Stimulated activated CD8-positive, alpha-beta memory T cell treated with anti-CD3 and anti-CD28 coated beads, Interleukin-7, amount 100 ng/mL, for 4 hours (primary cell): ENCODE measurements around the gene SPIRE1.
A peak's percentile ranks its signal among the peaks of the same experiment; 100 is the strongest.

Experiments used
- DNase-seq, 2 donors: peaks; one replicate each; pipeline ENCODE4 v3.0.0-alpha.2; 2020; ENCODE audit warnings: low read depth in 2 of 2

Gene SPIRE1

DNA sequence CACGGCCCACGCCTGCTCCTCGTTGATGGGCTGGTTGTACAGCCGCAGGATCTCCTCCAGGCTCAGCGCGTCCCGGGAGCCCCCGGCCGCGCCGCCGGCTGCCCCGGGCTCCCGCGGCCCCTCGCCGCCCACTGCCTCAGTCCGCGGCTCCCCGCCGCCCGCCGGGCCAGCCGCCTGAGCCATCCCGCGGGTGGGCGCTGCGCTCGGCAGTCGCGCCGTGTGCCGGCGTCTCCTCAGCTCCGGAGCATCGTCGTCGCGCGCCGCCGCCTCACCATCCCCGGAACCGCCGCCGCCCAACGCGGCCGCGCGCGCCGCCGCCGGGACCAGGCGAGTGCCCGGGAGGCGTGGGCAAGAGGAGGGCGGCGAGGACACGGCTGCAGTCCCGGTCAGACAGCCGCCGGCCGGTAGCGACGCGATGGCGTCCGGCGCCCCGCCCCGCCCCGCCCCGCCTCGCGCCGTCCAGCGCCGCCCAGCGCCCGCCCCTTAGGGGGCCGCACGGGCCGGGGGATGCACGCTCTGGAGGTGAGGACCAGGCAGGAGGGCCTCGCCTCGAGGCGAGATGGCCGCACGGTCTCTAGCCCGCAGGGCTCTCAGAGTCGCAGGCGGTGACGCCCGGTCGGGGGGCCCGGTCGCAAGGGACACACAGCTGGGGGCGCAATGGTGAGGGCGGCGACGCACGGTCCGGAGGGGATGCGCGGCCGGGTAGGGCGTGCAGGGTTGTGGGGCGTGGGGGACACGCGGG lies at the start of gene SPIRE1:
Gene SPIRE1 (minus strand): TSS at position 424 of the 742 bp plus-strand sequence. CDS start 241 bp downstream, at position 183.
- peak in 1 of 2 donors; percentile 33 for DNase-seq

DNA sequence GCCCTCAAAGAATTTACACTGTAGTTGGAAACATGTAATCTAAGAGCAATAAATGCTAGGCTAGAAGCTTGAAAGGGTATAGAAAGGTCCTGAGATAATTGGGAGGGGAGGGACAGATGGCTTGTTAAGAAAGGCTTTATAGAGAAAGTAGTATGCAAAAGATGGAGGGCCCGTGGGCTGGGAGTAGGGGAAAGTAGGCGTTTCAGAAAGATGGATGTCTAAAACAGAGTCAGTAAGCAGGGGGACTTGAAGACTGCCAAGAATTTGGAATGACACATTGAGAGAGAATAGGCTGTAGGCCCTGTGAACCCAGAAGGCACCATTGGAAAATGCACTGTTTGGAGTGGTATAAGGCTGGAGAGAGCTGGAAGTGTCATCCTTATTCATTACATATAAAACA lies 45.8 kb upstream of the SPIRE1 start:
- DNase-seq: no peak

DNA sequence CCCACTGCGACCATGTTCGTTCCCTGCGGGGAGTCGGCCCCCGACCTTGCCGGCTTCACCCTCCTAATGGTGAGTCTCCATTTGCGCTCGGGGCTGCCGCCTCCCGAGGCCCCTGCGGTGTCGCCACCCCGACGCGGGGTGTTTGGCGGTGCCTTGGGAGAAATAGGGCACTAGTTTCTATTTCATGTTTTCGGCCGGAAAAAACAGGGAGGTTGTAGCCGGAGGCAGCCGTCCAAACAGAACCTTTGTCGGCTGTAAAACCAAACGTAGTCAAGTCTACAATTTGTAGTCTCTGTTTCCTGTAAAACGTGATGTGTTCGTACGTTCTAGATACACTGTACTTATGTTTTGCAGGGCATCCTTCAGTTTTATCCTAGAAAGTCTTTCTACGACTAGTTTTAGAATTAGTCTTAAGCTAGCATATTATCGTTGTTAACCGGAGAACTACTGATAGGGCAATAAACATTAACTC lies 45.2 kb upstream of the SPIRE1 start:
- peak in 1 of 2 donors; percentile 5 for DNase-seq

DNA sequence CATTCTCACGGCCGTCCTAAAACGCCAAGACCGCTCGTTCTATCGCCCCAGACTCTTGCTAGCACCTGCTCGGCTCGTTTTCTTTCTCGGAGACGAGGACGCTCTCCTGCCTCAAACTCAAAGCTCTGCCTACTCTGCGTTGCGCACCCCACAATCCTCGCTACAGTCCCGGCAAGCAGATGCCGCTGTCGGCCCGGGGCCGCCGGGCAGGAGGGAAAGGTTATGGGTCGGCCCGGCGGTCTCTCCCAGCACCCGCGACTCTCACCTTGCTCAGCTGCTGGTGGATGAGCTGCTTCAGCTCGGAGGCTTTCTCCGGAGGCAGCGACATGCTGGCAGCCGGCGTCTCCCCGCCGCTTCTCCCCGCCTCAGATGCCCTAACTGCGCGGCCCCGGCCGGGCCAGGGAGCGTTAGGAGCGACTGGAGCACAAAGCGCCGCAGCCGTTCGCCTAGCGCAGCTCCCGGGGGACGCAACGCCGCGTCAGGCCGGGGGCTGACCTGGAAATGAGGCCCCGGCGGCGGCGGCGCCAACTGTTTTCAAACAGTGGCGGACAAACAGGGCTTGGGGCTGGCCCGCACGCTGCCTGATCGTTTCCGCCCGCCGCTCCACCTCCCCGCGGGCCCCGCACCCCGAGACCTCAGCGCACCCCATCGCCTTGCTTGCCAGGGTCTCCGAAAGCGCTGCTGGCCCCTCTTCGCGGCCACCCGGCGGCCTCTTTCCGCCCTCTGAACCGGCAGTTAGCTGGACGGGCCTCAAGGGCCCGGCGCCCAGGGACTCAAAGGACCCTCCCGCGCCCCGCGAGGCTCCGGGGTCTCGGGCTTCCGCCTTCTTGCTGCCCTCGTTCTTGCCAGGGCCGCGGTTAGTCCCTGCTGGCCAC lies 44.6 kb upstream of the SPIRE1 start, which contains the start of the genes CEP76 and PSMG2:
Gene CEP76 (minus strand): TSS at position 503 of the 875 bp plus-strand sequence. CDS start 175 bp downstream, at position 328.
Gene PSMG2 (plus strand): TSS at position 822 of the 875 bp plus-strand sequence. CDS start 66 bp downstream, outside the sequence.
- DNase-seq: peak; percentile 54 to 77

DNA sequence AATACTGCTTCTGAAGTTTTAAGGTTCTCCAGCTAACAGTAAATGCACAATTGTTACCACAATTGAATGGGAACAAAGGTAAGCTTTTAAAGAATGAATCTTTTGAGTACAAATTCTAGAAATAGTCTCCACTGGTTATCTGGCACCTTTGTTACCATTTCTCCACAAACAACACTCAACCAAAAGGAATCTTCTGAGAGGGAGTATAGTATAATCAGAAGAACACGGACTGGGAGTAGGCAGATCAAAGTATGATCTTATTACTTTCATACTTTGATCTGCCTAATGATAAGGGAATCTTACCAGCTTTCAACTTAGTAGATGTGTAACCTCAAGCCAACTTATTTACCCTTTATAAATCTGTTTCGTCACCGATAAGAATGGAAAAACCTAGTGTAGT lies 43.3 kb upstream of the SPIRE1 start:
- no peak for DNase-seq

DNA sequence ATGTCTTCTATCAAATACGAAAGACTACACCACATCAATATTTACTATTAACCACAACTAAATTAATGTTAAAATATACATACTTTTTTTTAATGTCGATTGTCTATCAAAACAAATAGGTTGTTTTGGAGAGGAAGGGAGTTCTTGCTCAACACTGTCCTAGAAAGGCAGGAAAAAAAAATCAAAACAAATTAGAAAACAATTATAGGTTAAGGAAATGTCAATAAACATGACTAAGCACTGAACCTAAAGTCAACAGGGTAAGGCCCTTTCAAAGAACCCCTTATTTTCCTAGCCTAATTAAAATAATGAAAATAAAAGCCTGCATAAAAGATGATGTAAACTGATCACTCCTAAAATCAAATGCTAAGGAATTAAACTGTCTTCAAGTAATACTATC lies 41.8 kb upstream of the SPIRE1 start:
- DNase-seq: no peak

DNA sequence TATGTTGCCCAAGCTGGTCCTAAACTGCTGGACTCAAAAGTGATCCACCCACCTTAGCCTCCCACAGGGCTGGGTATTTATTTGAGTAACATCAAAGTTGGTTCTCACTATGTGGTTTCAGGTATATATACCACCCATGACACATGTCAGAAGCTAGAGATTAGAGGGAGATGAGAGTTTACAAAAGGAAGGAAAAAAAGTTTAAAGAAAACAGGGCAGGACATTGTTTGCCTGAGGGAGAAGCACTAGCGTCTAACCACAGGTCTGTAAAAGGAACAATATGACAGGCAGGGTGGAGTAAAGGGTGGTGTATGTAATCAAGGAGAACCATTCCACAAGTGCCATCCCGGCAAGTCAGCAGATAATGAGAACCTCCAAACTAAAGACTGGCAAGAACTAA lies 36.1 kb upstream of the SPIRE1 start:
- DNase-seq: no peak

DNA sequence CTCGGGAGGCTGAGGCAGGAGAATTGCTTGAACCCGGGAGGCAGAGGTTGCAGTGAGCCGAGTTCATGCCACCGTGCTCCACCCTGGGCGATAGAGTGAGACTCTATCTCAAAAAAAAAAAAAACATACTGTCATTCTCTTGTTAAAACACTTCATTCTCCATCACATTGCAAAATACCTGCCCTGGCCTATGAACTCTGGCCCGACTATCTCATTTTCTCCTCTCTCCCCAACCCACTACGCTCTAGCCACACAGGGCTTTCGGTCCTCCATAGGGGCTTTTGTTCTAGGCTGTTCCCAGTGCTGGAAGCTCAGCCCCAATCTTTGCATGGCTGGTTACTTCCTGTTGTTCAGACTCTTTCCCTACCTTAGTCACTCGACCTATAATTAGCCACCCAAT lies 34.3 kb upstream of the SPIRE1 start:
- DNase-seq: no peak

DNA sequence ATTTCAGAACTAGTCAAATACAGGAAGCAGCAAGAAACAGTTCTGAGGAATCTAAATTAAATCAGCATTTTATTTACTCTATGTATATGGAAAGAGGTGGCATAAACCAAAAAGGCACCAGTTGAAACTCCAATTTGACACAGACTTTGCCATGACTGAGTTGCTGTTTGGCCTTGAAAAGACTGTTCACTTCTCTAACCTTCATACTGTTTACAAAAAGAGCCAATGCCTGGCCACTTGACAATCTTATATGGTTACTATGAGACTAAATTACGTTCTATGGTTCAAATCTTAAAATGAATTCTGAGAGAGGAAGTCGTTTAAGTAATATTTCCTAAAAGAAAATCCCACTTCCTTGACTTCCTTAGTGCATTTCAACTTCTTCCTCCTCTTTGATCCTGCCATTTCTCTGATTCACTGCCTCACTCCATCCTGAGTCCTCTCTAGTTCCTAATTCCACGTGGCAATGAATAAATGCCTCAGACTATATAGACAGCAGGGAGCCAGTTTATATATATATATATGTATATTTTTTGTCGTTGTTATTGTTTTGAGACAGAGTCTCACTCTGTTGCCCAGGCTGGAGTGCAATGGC lies 31.4 kb upstream of the SPIRE1 start:
- DNase-seq: no peak

DNA sequence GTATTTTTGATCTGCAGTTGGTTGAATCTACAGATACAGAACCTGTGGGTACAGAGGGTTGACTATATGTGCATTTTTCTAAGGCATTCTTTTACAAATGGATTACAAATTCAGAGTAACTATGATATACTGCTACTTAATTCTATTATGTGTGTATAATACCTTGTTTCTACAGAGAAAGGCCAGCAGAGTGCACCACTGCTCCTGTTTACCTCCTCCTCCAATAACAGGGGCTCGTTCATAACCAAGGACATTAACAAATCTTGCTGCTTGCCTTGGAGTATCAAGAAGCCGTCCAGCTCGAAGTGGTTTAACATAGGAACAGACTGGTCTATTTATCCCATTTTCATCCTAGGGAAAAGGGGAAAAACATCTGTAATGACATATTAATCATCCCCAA lies 28.2 kb upstream of the SPIRE1 start:
- DNase-seq: no peak

DNA sequence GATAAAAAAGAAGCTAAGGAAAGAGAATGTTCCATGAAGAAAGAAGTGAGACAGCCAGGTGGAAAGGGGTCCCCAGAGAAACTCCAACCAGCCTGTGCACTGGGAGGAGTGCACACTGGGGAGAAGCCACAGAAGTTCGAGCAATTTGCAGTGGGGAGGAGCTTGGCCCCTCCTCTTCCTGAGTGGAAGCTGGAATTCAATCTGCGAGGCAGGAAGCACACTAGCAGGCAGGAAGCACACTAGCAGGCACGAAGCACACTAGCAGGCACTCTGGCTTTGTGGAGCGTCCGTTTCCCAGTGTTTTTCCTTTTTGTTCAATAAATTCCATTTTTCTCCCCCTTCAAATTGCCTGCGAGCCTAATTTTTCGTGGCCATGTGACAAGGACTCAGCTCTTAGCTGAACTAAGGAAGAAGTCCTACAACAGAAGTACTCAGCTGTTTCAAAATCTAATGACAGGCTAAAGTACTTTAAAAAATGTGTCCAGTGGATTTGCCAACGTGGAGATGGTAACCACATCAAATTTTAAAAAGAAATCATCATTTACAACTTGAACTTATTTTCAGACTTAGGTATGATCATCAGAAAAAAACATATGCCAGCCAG lies 21.4 kb upstream of the SPIRE1 start:
- no peak for DNase-seq

DNA sequence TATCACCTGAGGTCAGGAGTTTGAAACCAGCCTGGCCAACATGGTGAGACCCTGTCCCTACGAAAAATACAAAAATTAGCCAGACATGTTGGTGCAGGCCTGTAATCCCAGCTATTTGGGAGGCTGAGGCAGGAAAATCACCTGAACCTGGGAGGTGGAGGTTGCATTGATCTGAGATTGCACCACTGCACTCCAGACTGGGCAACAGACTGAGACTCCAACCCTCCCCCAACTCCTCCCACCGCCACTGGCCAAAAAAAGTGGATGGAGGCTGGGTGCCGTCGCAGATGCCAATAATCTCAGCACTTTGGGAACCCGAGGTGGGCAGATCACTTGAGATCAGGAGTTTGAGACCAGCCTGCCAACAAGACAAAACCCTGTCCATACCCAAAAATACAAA lies 10.1 kb upstream of the SPIRE1 start:
- DNase-seq: no peak

DNA sequence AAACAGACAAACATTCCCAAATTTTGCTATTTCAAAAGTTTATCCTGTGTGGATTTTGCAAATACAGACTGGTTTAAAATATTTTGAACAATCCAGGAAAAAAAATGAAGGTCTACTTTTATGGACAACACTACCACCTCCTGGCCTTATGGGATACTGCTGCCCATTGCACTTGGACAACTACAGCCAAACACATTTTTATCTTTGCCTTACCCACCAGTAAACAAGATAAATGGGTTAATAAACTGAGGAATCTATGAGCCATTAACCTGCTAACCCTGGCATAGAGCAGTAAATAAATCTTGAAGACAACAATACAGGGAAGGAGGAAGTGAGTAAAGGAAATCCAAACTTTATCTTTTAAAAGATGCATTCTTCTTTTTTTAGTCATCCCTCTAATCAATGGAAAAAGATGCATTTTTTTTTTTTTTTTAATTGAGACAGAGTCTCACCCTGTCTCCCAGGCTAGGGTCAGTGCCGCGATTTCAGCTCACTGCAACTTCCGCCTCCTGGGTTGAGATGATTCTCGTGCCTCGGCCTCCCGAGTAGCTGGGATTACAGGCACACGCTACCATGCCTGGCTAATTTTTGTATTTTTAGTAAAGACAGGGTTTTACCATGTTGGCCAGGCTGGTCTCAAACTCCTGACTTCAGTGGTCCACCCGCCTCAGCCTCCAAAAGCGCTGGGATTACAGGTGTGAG lies 2.1 kb upstream of the SPIRE1 start:
- peak in 1 of 2 donors; percentile 7 for DNase-seq

DNA sequence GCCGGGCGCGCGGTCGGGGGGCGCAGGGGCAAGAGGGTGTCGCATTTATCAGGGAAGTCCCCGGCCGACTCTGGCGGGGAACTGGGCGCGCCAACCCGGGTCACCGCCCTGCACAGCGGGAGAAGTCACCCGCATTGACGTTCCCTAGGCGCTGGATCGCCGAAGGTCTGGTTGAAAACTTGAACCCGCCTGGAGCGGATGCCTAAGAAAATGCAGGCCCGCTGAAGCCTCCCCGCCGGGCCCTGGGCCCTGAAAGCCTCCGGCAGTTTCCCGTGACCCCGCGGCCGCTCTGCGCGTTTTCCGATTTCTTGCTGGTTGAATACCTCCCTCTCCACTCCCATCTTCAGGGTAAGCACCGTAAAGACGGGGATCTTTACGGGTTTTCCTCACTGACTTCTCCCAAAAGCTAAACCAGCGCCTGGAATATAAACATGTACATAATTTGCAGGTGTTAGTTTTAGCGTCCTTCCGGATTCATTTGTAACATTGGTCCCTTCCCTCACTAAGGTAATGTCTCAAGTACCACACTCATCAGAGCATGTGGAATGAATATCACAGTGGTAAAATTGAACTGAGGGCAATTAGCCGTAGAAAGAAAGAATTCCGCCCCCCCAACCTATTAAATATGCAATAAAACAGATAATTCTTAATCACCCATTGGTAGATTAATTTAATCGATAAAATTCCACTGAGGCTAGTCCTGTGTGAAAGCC lies 675 bp upstream of the SPIRE1 start:
- peak in 1 of 2 donors; percentile 6 for DNase-seq

DNA sequence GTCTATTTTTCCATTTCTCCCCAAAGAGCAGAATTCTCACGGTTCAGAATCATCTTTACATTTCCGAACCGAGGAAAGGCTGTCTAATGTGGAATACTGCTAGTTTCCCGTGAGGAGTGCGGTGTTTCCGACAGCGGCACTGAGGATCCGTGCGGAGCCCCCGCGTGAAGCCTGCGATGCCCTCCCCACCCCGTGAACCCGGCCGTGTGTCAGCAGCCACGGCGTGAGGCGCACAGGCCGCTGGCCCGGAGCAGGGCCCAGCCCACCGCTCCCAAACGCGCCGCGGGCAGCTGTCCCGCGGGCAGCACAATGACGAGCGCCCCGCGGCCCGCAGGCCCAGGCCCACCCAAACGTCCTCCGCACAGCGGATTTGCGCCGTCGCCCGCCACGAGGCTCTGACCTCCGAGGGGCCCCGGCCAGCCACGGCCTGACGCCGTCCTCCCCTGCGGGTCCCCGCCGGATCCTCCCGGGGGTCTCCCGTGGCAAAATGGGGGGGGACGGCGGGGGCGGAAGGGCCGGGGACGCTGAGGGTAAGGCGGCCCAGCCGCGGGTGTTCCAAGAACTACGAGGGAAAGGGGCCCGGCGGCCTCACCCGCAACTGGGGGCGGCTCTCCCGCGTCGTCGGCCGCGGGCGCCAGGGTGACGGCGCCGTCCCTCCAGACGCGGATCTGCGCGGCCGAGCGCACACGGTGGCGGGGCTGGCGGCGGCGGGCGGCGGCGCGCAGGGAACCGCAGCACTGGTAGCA lies 796 bp downstream of the SPIRE1 start:
- peak in 1 of 2 donors; percentile 10 for DNase-seq

DNA sequence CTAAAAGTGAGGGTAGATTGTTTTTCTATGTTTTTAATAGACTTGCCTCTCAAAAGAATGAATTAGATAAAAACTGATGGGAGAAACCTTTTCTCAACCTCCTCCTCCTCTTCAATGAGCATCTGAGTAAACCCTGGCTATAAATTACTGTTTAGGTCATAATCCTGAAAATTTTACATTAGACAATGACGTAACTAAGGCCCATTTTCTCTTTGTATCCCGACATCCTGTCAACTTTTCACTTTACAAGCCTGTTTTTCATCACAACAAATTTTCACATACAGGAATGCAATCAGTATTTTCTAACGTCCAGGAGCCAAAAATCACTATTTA lies 1.3 kb downstream of the SPIRE1 start:
- DNase-seq: no peak

DNA sequence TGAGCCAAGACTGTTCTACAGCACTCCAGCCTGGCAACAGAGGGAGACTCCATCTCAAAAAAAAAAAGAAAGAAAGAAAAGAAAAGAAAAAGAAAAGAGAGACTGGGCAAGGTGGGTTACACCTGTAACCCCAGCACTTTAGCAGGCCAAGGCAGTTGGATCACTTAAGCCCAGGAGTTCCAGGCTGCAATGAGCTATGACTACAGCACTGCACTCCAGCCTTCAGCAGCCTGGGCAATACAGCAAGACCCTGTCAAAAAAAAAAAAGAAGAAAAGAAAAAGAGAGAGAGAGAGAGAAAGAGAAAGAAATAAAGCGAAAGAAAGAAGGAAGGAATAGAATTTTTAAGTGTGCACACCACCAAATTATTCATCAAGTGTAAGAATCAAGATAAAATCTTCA lies 2.9 kb downstream of the SPIRE1 start:
- DNase-seq: no peak

DNA sequence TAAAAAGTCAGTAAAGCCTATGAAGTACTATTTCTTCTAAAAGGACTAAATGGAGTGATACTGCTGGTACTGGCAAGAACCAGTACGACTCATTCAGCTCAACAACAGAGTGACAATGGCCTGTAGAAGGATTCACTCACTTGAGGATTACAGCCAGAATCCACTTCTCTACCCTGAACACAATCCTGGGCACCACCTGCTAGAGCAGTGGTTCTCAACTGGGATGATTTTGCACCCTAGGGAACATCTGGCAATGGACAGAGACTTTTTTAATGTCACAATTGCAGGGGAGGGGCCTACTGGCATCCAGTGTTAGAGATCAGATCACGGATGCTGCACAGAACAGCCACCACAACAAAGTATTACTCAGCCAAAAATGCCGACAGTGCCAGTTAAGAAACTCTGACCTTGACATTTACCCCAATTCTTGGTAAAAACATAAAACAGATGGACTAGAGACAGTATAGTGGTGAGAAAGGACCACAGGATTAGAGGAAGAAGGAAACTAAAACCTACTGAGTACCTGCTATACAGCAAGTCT lies 5.0 kb downstream of the SPIRE1 start:
- no peak for DNase-seq

DNA sequence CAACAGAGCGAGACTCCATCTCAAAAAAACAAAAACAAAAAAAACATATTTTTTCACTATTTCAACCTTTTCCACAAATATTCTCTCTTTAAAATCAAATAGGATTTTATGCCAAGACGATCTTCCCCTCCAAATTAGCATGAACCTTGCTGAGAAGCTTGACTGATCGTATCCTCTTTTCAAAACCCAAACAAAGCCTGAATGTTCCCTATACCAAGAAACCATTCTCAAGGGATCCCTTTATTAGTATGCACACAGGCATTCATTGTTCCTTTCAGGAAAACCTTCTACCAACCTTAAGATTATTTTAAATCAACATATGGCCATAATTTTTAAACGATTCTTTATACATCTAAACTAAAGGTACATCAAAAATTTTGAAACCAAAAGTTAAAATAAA lies 6.3 kb downstream of the SPIRE1 start:
- DNase-seq: no peak

DNA sequence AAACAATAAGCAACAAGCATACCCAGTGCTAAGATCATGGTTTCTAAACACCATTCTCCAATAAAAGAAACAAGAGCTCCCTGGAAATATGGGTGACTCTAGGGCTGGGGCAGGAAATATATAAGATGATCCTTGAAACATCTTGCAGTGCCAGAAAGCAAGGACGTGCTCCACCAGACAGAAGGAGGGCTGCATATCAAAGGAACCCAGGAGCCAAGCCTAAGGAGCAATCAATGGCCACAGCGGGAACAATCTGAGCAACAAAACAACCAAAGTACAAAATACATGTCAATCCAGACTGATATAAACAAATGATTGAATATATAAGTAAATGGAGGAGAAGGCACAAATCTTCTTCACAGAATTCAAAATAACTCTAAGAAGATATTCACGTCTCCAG lies 10.1 kb downstream of the SPIRE1 start:
- DNase-seq: no peak
